ENCODE measurements around the gene NUP214.

Gene NUP214

DNA sequence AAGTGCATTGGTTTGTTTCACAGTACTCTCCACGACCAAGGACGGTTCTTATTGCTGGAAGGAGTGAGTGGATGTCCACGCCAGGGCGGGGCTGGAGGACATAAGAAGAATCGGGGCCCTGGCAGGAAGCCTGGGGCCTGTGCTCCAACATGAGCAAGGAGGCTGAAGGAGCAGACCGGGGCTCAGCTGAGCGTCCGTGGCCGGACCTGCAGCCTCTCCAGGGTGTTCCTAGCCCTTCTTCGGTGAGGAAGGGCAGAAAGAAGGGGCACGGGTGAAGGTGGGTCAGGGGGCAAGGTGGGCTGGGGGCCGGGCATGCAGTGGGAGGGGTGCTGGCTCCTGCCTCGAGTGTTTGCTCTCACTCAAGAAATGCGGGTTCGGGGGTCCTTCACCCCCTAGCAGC lies 132.8 kb downstream of the NUP214 start:
- Histone ChIP-seq H3K4me3 (ENCODE audit: insufficient read depth, low read length, poor library complexity, severe bottlenecking) (no peak overlapping the region), H3F3A (ENCODE audit: insufficient read depth) (peaks cover 17% of the 10 kb centered on the region), H3K27me3 (ENCODE audit: low read length) (no peaks in the 10 kb centered on the region), H3K27ac (ENCODE audit: low read depth, low read length) (no peak overlapping the region), H3K36me3 (ENCODE audit: low read length) (no peaks in the 10 kb centered on the region), H3K9me2 (replicated peaks; ENCODE audit: insufficient read depth, low read length) (no peaks in the 10 kb centered on the region), H3K79me2 (ENCODE audit: insufficient read depth, low read length) (no peaks in the 10 kb centered on the region), H3K4me2 (ENCODE audit: low read depth, low read length, poor library complexity, severe bottlenecking) (no peak overlapping the region), H2AFZ (ENCODE audit: low read depth, low read length, severe bottlenecking) (no peak overlapping the region), H3K9ac (ENCODE audit: low read length) (no peak overlapping the region), H4K20me1 (ENCODE audit: low read depth, low read length) (no peaks in the 10 kb centered on the region), H3K9me3 (ENCODE audit: insufficient read depth, low read length) (no peaks in the 10 kb centered on the region)
- TF ChIP-seq EZH2phosphoT487 (conservative IDR thresholded peaks at IDR 0.05; ENCODE audit: low read length) = no peak
- TF ChIP-seq, protein P1, sequence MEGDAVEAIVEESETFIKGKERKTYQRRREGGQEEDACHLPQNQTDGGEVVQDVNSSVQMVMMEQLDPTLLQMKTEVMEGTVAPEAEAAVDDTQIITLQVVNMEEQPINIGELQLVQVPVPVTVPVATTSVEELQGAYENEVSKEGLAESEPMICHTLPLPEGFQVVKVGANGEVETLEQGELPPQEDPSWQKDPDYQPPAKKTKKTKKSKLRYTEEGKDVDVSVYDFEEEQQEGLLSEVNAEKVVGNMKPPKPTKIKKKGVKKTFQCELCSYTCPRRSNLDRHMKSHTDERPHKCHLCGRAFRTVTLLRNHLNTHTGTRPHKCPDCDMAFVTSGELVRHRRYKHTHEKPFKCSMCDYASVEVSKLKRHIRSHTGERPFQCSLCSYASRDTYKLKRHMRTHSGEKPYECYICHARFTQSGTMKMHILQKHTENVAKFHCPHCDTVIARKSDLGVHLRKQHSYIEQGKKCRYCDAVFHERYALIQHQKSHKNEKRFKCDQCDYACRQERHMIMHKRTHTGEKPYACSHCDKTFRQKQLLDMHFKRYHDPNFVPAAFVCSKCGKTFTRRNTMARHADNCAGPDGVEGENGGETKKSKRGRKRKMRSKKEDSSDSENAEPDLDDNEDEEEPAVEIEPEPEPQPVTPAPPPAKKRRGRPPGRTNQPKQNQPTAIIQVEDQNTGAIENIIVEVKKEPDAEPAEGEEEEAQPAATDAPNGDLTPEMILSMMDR (IDR thresholded peaks at IDR 0.05; ENCODE audit: insufficient read depth, low read length, poor library complexity, severe bottlenecking) = no peak

DNA sequence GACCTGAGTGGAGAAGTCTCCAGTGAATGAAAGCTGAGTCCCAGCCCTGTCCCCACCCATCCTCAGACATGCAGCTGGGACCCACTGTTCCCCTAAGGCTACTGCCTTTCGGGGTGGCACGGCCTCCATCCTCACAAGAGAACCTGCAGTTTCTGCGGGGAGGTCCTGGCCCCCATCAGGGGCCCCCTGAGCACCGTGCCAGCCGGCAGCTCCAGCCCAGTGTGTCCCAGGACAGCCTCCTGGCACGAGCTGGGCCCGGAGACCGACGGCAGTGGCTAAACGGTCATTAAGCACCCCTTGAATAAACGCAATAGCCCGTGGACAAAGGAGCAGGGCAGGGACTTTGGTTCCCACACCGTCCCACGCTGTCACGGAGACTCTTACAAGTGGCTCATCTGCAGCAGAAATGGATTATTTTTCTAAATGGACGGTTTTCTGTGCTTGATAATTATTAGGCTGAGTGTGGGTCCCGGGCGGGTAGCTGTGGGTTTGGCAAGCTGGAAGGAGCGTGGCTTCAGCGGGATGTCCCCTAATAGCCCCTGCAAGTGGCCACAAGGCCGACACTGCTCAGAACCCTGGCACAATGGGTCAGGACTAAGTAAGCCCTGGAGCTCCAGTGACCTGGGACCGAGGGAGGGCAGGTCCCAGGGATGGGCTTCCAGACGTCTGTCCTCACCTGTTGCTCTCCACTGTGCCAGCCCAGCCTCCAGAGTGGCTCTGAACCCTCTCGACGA lies 133.5 kb downstream of the NUP214 start:
- no peak overlapping the region for H3K4me2 ChIP-seq (ENCODE audit: low read depth, low read length, poor library complexity, severe bottlenecking)
- peaks cover 10% of the 10 kb centered on the region for H3F3A ChIP-seq (ENCODE audit: insufficient read depth)
- no peaks in the 10 kb centered on the region for H3K9me3 ChIP-seq (ENCODE audit: insufficient read depth, low read length)
- H3K9me2 ChIP-seq (replicated peaks; ENCODE audit: insufficient read depth, low read length) = no peaks in the 10 kb centered on the region
- no peak overlapping the region for H2AFZ ChIP-seq (ENCODE audit: low read depth, low read length, severe bottlenecking)
- H3K79me2 ChIP-seq (ENCODE audit: insufficient read depth, low read length) = no peaks in the 10 kb centered on the region
- H4K20me1 ChIP-seq (ENCODE audit: low read depth, low read length) = no peaks in the 10 kb centered on the region
- no peak overlapping the region for H3K27ac ChIP-seq (ENCODE audit: low read depth, low read length)
- H3K4me3 ChIP-seq (ENCODE audit: insufficient read depth, low read length, poor library complexity, severe bottlenecking) = no peak overlapping the region
- TF ChIP-seq, protein P1 (IDR thresholded peaks at IDR 0.05; ENCODE audit: insufficient read depth, low read length, poor library complexity, severe bottlenecking) = no peak
- no peak for TF ChIP-seq EZH2phosphoT487 (conservative IDR thresholded peaks at IDR 0.05; ENCODE audit: low read length)
- H3K27me3 ChIP-seq (ENCODE audit: low read length) = no peaks in the 10 kb centered on the region
- no peak overlapping the region for H3K9ac ChIP-seq (ENCODE audit: low read length)
- no peaks in the 10 kb centered on the region for H3K36me3 ChIP-seq (ENCODE audit: low read length)

DNA sequence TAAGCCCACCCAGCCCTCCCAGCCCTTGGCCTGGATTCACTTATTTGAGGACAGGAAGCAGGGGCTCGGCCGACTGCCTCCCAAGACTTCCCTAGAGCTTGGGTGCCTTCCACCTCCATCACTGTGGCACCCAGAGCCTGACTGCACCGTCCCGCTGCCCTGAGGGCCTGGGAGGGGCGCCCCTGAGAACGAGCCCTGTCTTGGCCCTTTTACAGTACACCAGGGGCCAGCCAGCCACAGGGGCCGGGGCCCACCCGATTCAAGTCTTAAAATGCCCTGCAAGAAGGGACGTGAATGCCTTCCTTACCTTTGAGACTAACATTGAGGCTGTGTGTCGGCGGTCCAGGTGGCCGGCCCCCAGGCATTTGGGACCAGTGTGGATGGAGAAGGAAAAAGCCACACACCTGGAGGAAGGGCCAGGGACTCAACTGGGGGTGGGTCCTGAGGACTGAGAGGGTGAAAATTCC lies 134.1 kb downstream of the NUP214 start:
- Histone ChIP-seq H3K9ac (ENCODE audit: low read length) (no peak overlapping the region), H3K4me3 (ENCODE audit: insufficient read depth, low read length, poor library complexity, severe bottlenecking) (no peak overlapping the region), H2AFZ (ENCODE audit: low read depth, low read length, severe bottlenecking) (no peak overlapping the region), H3K9me2 (replicated peaks; ENCODE audit: insufficient read depth, low read length) (no peaks in the 10 kb centered on the region), H3K27me3 (ENCODE audit: low read length) (no peaks in the 10 kb centered on the region), H3K79me2 (ENCODE audit: insufficient read depth, low read length) (no peaks in the 10 kb centered on the region), H3K27ac (ENCODE audit: low read depth, low read length) (no peak overlapping the region), H3F3A (ENCODE audit: insufficient read depth) (0 out of 2 replicates have a peak, but pooled peaks cover 6% of the 10 kb centered on the region), H3K4me2 (ENCODE audit: low read depth, low read length, poor library complexity, severe bottlenecking) (no peak overlapping the region), H4K20me1 (ENCODE audit: low read depth, low read length) (no peaks in the 10 kb centered on the region), H3K9me3 (ENCODE audit: insufficient read depth, low read length) (no peaks in the 10 kb centered on the region), H3K36me3 (ENCODE audit: low read length) (no peaks in the 10 kb centered on the region)
- TF ChIP-seq, protein P1 (IDR thresholded peaks at IDR 0.05; ENCODE audit: insufficient read depth, low read length, poor library complexity, severe bottlenecking) = no peak
- no peak for TF ChIP-seq EZH2phosphoT487 (conservative IDR thresholded peaks at IDR 0.05; ENCODE audit: low read length)

All from SU-DHL-6 (cell line).